K562 (cell line): Measurements from ENCODE around the gene RPP14. TPM values are rescaled to one million over a fixed set of nuclear protein-coding genes. Genes with fewer than 3 reads are reported as not detected.

ENCODE experiments used
- ATAC-seq: fragments of 200-7000 bp; cut with Tn5 transposase; 3 replicates; pipeline ENCODE4 v1.9.1; 2020; ENCODE audit warnings: moderate library complexity
- BruUV-seq: library from RNA; stranded (reverse); fragments of 400-500 nt; replicated peaks from 2 replicates; lab custom pipeline; 2021; lab: Mats Ljungman, UMichigan
- CTCF ChIA-PET: fragments of 300-600 bp; formaldehyde crosslinking; extraction: SDS; loops from one replicate; lab custom pipeline; 2021; ENCODE audit warnings: low intra/inter-chr PET ratio; lab: Yijun Ruan, JAX
- POLR2A ChIA-PET: fragments of 300-600, 350-650 bp; sonication (Branson Sonifier 250); formaldehyde crosslinking; extraction: SDS; loops from one replicate; lab custom pipeline; 2021; ENCODE audit warnings: antibody characterized with exemption, inconsistent platforms; lab: Yijun Ruan, JAX
- DNase-seq, 4 experiments: peaks; one replicate each; pipeline versions ENCODE4 v3.0.0 to v3.0.0-alpha.2; 2011 to 2018; ENCODE audit warnings: low spot score in 3 of 4, mixed read lengths in 3 of 4; ENCODE audit errors: extremely low read depth in 1 of 4
- FAIRE-seq: peaks from 2 replicates; lab custom pipeline; 2011; peaks lifted over from hg19 to GRCh38; lab: Jason Lieb, UNC
- H2AFZ ChIP-seq: 2 replicates; pipeline ENCODE4 v1.6.0; 2011; ENCODE audit warnings: low read depth, low read length, control low read depth, inconsistent platforms
- H3K27ac ChIP-seq: fragments of 200-600 bp; 3 replicates; pipeline ENCODE4 v1.8.0; 2011; ENCODE audit warnings: low read depth, mild to moderate bottlenecking, control low read depth, inconsistent platforms, low read length, moderate library complexity, mixed read lengths; ENCODE audit errors: extremely low read depth
- H3K27me3 ChIP-seq, 2 experiments: fragments of 300-600 bp in 1 of 2; 2 replicates in 1 of 2; 3 replicates in 1 of 2; pipeline versions ENCODE4 v1.6.0 to v1.8.0; 2011; ENCODE audit warnings: inconsistent platforms in 2 of 2, low read length in 2 of 2, mild to moderate bottlenecking in 1 of 2, mixed read lengths in 1 of 2, moderate library complexity in 1 of 2; ENCODE audit not compliant: control insufficient read depth in 2 of 2, insufficient read depth in 2 of 2
- H3K36me3 ChIP-seq: fragments of 300-600 bp; 3 replicates; pipeline ENCODE4 v1.8.0; 2011; ENCODE audit warnings: mild to moderate bottlenecking, low read length, inconsistent platforms; ENCODE audit not compliant: control insufficient read depth, insufficient read depth
- H3K4me1 ChIP-seq, 2 experiments: fragments of 200-600 bp in 1 of 2; replicated peaks in 1 of 2; 2 replicates in 1 of 2; 3 replicates in 1 of 2; pipeline versions ENCODE4 v1.5.1 to v1.8.0; 2011; ENCODE audit warnings: inconsistent platforms in 2 of 2, low read length in 2 of 2, mild to moderate bottlenecking in 1 of 2, mixed read lengths in 1 of 2, moderate library complexity in 1 of 2; ENCODE audit not compliant: control insufficient read depth in 2 of 2, insufficient read depth in 2 of 2
- H3K4me2 ChIP-seq: 2 replicates; pipeline ENCODE4 v1.6.1; 2011; ENCODE audit warnings: low read length, control low read depth, inconsistent platforms, mixed read lengths; ENCODE audit not compliant: insufficient read depth
- H3K4me3 ChIP-seq: fragments of 200-600 bp; sonication (generic), shearing (Covaris generic); 2 replicates; pipeline ENCODE4 v1.5.1; 2016; ENCODE audit warnings: control low read depth, inconsistent platforms
- H3K79me2 ChIP-seq: fragments of 200-600 bp; 3 replicates; pipeline ENCODE4 v1.8.0; 2011; ENCODE audit warnings: low read length, inconsistent platforms; ENCODE audit not compliant: control insufficient read depth, insufficient read depth
- H3K9ac ChIP-seq, 2 experiments: 2 replicates each; pipeline versions ENCODE4 v1.6.0 to v1.6.1; 2011; ENCODE audit warnings: low read depth in 2 of 2, low read length in 2 of 2, control low read depth in 1 of 2, inconsistent platforms in 1 of 2, mild to moderate bottlenecking in 1 of 2, mixed read lengths in 1 of 2; ENCODE audit not compliant: insufficient read depth in 1 of 2
- H3K9me1 ChIP-seq: one replicate; pipeline ENCODE4 v1.6.0; 2011; ENCODE audit warnings: inconsistent platforms, mild to moderate bottlenecking, low read length, moderate library complexity; ENCODE audit not compliant: control insufficient read depth, insufficient read depth
- H3K9me3 ChIP-seq: replicated peaks from 2 replicates; pipeline ENCODE4 v1.5.1; 2011; ENCODE audit warnings: low read depth, low read length, inconsistent platforms; ENCODE audit not compliant: control insufficient read depth, insufficient read depth
- H4K20me1 ChIP-seq: replicated peaks from 2 replicates; pipeline ENCODE4 v1.6.1; 2011; ENCODE audit warnings: low read length, inconsistent platforms, mixed read lengths; ENCODE audit not compliant: control insufficient read depth, insufficient read depth
- CUX1 ChIP-seq: fragments of 200-800 bp; sonication (Bioruptor generic); IDR thresholded peaks from 2 replicates; pipeline ENCODE4 v1.6.1; 2016; ENCODE audit warnings: missing genetic modification characterization, missing compliant biosample characterization
- GTF2B ChIP-seq: IDR thresholded peaks from 2 replicates; pipeline ENCODE4 v1.6.1; 2011; ENCODE audit not compliant: insufficient read length; ENCODE audit errors: extremely low read depth
- HDAC2 ChIP-seq: fragments of 450-650 bp; IDR thresholded peaks from 2 replicates; pipeline ENCODE4 v1.6.1; 2016; ENCODE audit warnings: mild to moderate bottlenecking
- NBN ChIP-seq: fragments of 450-650 bp; IDR thresholded peaks from 2 replicates; pipeline ENCODE4 v1.6.1; 2016; ENCODE audit warnings: low read depth, mild to moderate bottlenecking
- NFIC ChIP-seq: fragments of 450-650 bp; IDR thresholded peaks from 2 replicates; pipeline ENCODE4 v1.6.1; 2017; ENCODE audit warnings: mild to moderate bottlenecking, inconsistent platforms
- NFIX ChIP-seq: fragments of 250-450 bp; sonication (Bioruptor Pico); IDR thresholded peaks from 2 replicates; pipeline ENCODE4 v1.4.0; 2020; ENCODE audit warnings: low read depth, mild to moderate bottlenecking, moderate library complexity
- POLR2A ChIP-seq: fragments of 450-650 bp; conservative IDR thresholded peaks from 2 replicates; pipeline ENCODE4 v1.6.1; 2016
- ZNF384 ChIP-seq: IDR thresholded peaks from 2 replicates; pipeline ENCODE4 v1.6.1; 2012; ENCODE audit warnings: low read depth, low read length, improper control_type of control experiment
- ZNF77 ChIP-seq: fragments of 250-450 bp; sonication (Bioruptor Pico); IDR thresholded peaks from 2 replicates; pipeline ENCODE4 v1.5.0; 2020
- WGBS: fragments of 100-300 bp; shearing (Covaris generic); methylation state at CpG from one replicate; pipeline ENCODE4 v1.1.6; 2016; ENCODE audit warnings: low coverage, mixed read lengths; ENCODE audit not compliant: insufficient coverage; ENCODE audit errors: missing lambda C conversion rate; 5-methylcytosine and 5-hydroxymethylcytosine counted together
- in situ Hi-C: fragments of 300-500 bp; cut with MboI; formaldehyde crosslinking; loops from 4 replicates; pipeline ENCODE4 v1.15.0; 2018; ENCODE audit warnings: inconsistent platforms, mixed read lengths
- intact Hi-C: fragments of 100-400 bp; cut with micrococcal nuclease; formaldehyde crosslinking; loops from 2 replicates; pipeline ENCODE4 v1.14.2; 2022
- polyA plus RNA-seq, 8 experiments: library from polyadenylated mRNA; depleted of rRNA in 4 of 8; stranded (reverse) in 5 of 8; unstranded in 3 of 8; fragments of >200 nt; fragmentation: Nextera tagmentation in 2 of 8; fragmentation: Illumina TruSeq in 1 of 8; extraction: Ambion mirVana in 2 of 8; extraction: Trizol in 1 of 8; gene quantifications; 2 replicates each; pipeline versions ENCODE4 v1.2.1 to v1.2.3, GENCODE V29; 2011 to 2014; ENCODE audit warnings: inconsistent platforms in 1 of 8, missing spikeins in 1 of 8
- total RNA-seq, 7 experiments: library from RNA; depleted of rRNA in 6 of 7; stranded (reverse); fragments of >200 nt in 6 of 7; fragmentation: Illumina TruSeq in 2 of 7; extraction: Trizol in 2 of 7; gene quantifications; 2 replicates each; pipeline versions ENCODE4 v1.2.1 to v1.2.3, GENCODE V29; 2011 to 2021; ENCODE audit warnings: low replicate concordance in 1 of 7

RPP14 gene
- total and polyA plus RNA-seq, 9 of the 15 experiments (the other 6 are each of a cell fraction or from before 2014, with no cell fraction given): 13.5 to 20.8 (median 15.4) TPM

- no peaks in the 10 kb centered on the region for H3K27me3 ChIP-seq
- ChIA-PET POLR2A (no interaction called here), CTCF (no interaction called here)
- peaks cover 56% of the 10 kb centered on the region; the same call in 2 of the 3 replicates for H3K36me3 ChIP-seq
- BruUV-seq: no TSS peak
- H3K9me1 ChIP-seq: no peaks in the 10 kb centered on the region
- no peak overlapping the region for H3K27ac ChIP-seq
- FAIRE-seq (peak; percentile 40), DNase-seq (peak in 1 of 4 experiments; percentile 18), ATAC-seq (no peak)
- H3K4me2 ChIP-seq: peak overlapping the region; percentile 8; the same call in 1 of the 2 replicates
- no peak overlapping the region for H3K9ac ChIP-seq
- H3K4me1 ChIP-seq: peaks cover 0 to 7% of the 10 kb centered on the region in 2 experiments; a peak in 3 of 5 replicates
- H4K20me1 ChIP-seq: peaks cover 8% of the 10 kb centered on the region; the same call in 1 of the 2 replicates
- peaks cover 43% of the 10 kb centered on the region for H3K79me2 ChIP-seq
- no peaks in the 10 kb centered on the region for H3K9me3 ChIP-seq
- no peak for TF ChIP-seq HDAC2
- TF ChIP-seq NBN: no peak
- no peak for TF ChIP-seq ZNF77
- TF ChIP-seq CUX1 (CRISPR knock-in tag): no peak
- peak; percentile 96 for TF ChIP-seq NFIC
- no peak for TF ChIP-seq GTF2B
- TF ChIP-seq ZNF384: no peak
- no peak for TF ChIP-seq POLR2A
- peak; percentile 71 for TF ChIP-seq NFIX (CRISPR knock-in tag)
- intact Hi-C loops: loop anchor here (5.0 to 10.0 kb wide), 2 partner anchors 104 to 326 kb away; no protein-coding TSS in a partner anchor
- WGBS: 57% methylated on average over 1 of the region's 1 CpG
- H2AFZ ChIP-seq: no peak overlapping the region
- in situ Hi-C loops: loop anchor here (5.0 to 10.0 kb wide), 2 partner anchors 121 to 304 kb away; partner anchors contain the start of gene FLNB
- no peak overlapping the region for H3K4me3 ChIP-seq
These were observed 2.7 kb downstream of the RPP14 start for GRCh38 chr3:58308728-58309127.
